GM19238 (cell line): ENCODE results near the gene ABHD16A.

Experiments
- DNase-seq: peaks from one replicate; pipeline ENCODE4 v3.0.0; 2011; ENCODE audit warnings: low spot score; ENCODE audit not compliant: insufficient read length

Gene ABHD16A

GRCh38 chr6:31663126-31663960, 39.8 kb downstream of the ABHD16A start:
- DNase-seq: no peak

DNA sequence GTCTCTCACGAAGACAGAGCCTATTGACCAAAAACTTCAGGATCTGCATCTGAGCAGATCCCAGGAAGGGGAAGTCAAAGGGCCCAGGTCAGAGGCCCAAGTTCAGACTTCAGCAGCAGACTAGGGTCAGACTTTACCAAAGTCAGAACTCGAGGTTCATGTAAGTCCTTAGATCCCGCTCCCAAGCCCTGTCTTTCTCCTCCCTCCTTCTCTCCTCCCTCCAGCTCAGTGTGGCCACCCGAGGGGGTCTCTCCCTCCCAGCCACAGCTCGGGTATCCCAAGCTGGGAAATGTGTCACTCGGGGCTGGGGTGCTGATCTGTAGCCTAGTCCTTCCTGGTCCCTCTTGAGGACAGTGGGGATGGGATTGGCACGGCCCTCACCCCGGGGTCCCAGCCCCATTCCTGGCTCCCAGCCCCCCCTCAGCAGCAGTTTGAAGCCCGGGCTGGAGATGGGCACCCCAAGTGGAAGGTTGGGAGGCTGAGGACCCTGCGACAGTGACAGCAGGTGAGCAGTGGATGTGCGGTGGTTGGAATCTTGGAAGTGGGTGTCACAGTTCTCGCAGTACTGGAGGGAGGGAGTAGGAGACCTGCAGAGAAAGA, 40.9 kb downstream of the ABHD16A start:
- no peak for DNase-seq

- DNase-seq: peak; percentile 47
Measured at GRCh38 chr6:31661262-31662123, 41.6 kb downstream of the ABHD16A start.

DNA sequence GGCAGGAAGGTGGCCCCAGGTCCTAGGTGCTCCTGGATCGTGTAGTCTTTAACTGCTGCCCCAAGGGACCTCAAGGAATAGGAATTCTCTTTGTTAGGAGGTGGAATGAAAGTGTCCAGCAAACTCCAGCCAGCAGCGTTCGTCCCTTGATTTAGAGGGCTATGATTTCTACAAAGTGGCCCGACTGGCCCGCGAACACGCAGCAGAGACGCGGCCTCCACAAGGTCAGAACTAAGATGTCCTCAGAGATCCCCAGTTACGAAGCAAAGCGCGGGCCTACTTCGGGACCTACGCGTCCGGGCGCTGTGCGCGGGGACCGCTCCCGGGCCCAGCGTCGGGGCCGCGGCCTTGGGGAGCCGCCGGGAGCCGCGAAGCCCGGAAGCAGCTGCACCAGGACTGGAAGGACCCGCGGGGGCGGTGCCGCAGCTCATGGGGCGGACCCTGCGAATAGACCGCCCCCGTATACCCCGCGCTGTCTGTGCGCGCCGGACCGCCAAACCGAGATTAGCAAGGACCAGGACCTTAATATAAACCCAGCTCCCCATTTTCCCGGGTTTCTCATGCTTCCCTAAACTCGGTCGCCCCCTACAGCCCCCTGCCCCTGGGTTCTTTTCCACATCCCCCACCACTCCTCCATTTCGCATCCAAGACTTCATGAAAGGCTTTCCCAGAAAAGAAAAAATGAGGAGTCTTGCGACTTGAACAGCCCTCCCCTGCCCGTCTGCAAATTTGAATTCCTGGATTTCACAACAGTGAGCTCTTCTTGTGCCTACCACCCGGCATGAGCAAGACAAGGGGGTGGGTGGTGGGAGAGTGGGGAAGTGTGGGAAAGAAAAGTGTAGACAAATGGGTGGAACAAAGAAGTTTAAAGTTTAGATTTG, 42.5 kb downstream of the ABHD16A start, which contains the start of gene C6orf47:
C6orf47 (minus strand) TSS at position 398 of the 881 bp plus-strand sequence. CDS start 831 bp downstream, outside the sequence.
- DNase-seq: peak; percentile 77

GRCh38 chr6:31659649-31660380, 43.3 kb downstream of the ABHD16A start:
- DNase-seq: no peak

DNA sequence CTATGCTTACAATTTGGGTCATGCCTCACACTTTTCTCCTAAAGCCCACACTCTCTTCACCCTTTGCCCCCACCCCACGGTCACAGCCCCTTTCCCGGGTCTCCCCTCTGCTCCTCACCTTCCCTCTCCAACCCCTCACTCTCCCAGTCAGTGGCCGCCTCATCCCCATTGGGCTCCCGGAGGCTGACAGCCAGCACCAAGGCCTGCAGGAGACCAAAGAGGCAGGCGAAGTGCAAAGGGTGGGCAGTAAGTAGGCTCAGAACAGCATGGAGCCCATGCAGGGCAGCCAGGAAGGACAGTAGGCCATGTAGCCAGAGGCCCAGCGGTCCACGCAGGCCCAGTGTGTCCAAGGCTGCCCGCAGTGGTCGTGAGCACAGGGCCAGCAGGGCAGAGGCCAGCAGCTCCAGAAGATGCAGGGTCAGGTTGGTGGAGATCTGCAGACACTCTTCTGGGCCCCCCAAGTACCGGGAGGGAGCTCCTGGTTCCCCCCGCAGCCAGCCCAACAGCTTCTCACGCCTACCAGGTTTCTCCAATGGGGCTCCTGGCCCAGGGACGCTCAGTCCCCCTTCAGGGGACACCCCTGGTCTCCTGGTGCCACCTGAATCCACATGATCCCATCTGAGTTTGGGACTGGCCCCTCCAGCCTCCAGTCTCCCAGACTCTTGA, 44.0 kb downstream of the ABHD16A start:
- no peak for DNase-seq

- DNase-seq: no peak
Measured at GRCh38 chr6:31658158-31658688, 44.9 kb downstream of the ABHD16A start.

DNA sequence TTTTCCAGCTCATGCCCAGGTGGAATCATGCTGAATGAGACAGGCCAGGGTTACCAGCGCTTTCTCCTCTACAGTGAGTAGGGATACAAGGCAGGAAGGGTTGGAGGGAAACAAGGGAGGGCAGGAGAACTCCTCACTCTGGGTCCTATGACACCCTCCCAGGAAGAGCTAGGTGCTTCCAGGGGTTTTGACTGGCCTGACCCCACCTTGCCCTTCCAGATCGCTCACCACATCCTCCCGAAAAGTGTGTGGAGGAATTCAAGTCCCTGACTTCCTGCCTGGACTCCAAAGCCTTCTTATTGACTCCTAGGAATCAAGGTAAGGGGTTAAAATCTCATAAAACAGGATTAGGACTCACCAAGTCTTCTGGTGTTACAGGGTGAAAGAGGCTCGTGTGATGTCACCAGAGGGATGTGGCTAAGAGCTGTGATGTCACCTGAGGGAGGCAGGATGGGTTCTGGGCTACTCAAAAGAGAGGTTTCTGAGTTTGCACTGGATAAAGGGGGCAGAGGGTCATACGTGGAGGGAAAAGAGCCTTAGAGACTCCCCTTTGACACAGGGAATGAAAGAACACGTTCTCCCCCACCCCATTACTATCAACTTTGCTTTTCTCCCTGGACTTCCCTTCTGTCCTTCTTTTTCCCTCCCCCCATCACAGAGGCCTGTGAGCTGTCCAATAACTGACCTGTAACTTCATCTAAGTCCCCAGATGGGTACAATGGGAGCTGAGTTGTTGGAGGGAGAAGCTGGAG, 45.5 kb downstream of the ABHD16A start:
- DNase-seq: no peak

- DNase-seq: no peak
Measured at GRCh38 chr6:31655349-31656237, 47.5 kb downstream of the ABHD16A start, which contains the start of gene APOM. APOM (plus strand) TSS chr6:31655894; CDS start chr6:31655967, 73 bp downstream.

DNA sequence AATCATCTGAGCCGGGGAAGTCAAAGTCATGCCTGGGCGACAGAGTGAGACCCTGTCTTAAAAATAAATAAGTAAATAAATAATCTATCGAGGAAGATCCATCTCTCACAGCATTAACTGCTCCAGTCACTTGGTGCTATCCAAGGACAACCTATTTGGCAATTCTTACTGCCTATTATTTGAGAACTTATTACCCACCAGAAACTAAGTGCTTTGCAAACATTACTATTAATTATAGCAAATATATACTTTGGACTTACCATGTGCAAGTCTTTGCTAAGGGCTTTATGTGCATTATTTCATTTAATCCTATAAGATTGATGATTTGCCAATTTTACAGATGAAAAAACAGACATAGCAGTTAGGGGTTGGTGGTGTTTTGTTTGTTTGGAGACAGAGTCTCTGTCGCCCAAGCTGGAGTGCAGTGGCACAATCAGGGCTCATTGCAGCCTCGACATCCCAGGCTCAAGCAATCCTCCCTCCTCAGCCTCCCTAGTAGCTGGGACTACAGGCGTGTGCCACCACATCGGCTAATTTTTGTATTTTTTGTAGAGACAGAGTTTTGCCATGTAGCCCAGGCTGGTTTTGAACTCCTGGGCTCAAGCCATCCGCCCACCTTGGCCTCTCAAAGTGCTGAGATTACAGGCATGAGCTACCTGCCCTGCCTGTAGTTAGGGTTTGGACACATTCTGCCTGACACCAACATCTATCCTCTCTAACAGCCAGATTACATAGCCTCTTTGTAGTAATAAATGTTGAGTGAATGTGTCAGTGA, 48.4 kb downstream of the ABHD16A start:
- no peak for DNase-seq

DNA sequence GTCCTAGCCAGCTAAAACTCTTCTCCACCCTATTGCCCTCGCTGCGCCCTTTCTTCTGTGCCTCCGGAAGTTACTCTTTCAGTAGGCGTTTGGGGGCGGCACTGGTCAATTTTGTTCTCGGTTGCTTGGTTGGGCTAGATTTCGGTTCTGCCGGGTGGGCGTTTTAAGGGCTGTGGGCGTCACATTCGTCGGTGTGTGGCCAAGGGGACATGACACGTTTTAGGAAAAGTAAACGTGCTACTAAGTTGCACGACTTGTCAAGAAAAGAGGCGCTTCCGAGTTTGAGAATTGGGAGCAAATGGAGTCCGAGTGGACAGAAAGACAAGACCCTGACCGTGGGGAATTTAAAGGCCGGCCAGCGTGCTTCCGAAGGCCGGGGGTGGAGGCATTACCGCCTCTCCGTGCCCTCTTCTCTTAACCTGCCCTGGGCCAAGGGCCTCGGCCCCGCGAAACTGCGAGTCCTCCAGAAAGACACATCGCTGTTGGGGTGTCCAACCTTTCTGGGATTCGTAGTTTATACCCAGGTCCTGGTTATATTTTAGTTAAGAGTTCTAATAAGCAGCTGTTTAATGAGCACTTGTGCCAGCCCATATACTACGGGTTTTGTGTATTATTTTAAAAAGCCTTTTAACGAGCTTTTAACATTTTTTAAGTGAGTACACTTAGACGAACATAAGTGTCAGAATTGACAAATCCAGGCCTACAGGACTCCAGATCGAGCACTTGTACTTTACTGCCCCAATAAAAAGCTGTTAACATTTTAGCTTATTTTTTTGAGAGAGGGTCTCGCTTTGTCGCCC, 50.0 kb downstream of the ABHD16A start:
- DNase-seq: peak; percentile 94

- peak; percentile 65 for DNase-seq
Measured at GRCh38 chr6:31651602-31652191, 51.4 kb downstream of the ABHD16A start.

GRCh38 chr6:31645325-31645724, 57.8 kb downstream of the ABHD16A start:
- no peak for DNase-seq

GRCh38 chr6:31643818-31644454, 59.2 kb downstream of the ABHD16A start:
- DNase-seq: no peak
